KMS-11 (cell line): Measurements from ENCODE around the gene NLRC3.

ENCODE experiments used
- H2AFZ ChIP-seq: fragments of 200-600 bp; sonication (generic); 2 replicates; pipeline ENCODE4 v1.6.1; 2016; ENCODE audit warnings: antibody characterized with exemption, mixed run types, low read depth
- H3K27ac ChIP-seq: fragments of 200-600 bp; sonication (generic); 2 replicates; pipeline ENCODE4 v1.6.1; 2016; ENCODE audit warnings: mild to moderate bottlenecking, mixed run types
- H3K27me3 ChIP-seq: fragments of 200-600 bp; sonication (generic); 2 replicates; pipeline ENCODE4 v1.6.1; 2017; ENCODE audit warnings: mild to moderate bottlenecking, low read depth, mixed run types, moderate library complexity; ENCODE audit not compliant: insufficient read depth
- H3K36me3 ChIP-seq: fragments of 200-600 bp; sonication (generic); 2 replicates; pipeline ENCODE4 v1.6.1; 2017; ENCODE audit warnings: mild to moderate bottlenecking, mixed run types; ENCODE audit not compliant: insufficient read depth
- H3K4me1 ChIP-seq: fragments of 200-600 bp; sonication (generic); 2 replicates; pipeline ENCODE4 v1.6.1; 2016; ENCODE audit warnings: mild to moderate bottlenecking, low read depth, mixed run types; ENCODE audit not compliant: poor library complexity, severe bottlenecking
- H3K4me2 ChIP-seq: fragments of 200-600 bp; sonication (generic); 2 replicates; pipeline ENCODE4 v1.7.0; 2016; ENCODE audit warnings: mild to moderate bottlenecking, mixed run types
- H3K4me3 ChIP-seq: fragments of 200-600 bp; sonication (generic); IDR thresholded peaks from 2 replicates; pipeline ENCODE4 v1.6.1; 2017; ENCODE audit warnings: low read depth, low read length, mixed read lengths; ENCODE audit not compliant: insufficient read depth
- H3K79me2 ChIP-seq: fragments of 200-600 bp; sonication (generic); 2 replicates; pipeline ENCODE4 v1.6.1; 2016; ENCODE audit warnings: low read depth, mixed run types; ENCODE audit not compliant: insufficient read depth
- H3K9ac ChIP-seq: fragments of 200-600 bp; sonication (generic); 2 replicates; pipeline ENCODE4 v1.6.1; 2016; ENCODE audit warnings: mild to moderate bottlenecking, mixed run types
- H4K20me1 ChIP-seq: fragments of 200-600 bp; sonication (generic); 2 replicates; pipeline ENCODE4 v1.6.1; 2016; ENCODE audit warnings: mild to moderate bottlenecking, mixed run types; ENCODE audit not compliant: insufficient read depth
- TF ChIP-seq, protein P1 (sequence below): fragments of 200-600 bp; sonication (generic); conservative IDR thresholded peaks from 2 replicates; pipeline ENCODE4 v1.6.1; 2017; ENCODE audit warnings: low read depth, mild to moderate bottlenecking, antibody characterized with exemption, low read length, moderate library complexity, mixed read lengths

Gene NLRC3

DNA sequence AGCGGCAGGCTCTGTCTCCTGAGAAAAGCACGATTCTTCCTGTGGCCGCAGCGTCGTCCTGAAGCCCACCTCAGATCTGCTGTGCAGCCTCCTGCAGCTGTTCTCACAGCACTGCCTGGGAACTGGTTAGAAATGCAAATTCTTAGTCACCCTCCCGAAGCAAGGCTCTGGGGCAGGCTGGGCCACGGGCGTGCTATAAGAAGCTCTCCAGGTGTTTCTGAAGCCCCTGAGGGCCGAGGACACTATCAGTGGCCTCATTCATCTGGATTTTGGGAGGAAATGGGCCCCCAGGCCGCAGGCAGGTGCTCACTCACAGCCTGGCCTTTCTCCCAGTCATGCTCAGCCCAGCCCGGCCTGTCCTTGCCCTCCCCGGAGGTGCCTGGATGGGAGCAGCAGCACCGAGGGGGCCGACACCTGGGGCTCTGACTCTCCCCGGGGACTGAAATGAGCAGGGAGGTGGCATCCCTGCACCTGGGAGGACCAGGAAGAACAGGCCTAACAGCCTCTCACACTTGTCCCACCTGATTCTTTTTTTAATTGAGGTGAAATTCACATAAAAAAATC, 10.4 kb upstream of the NLRC3 start:
- Histone ChIP-seq H3K27ac (no peak overlapping the region), H4K20me1 (no peaks in the 10 kb centered on the region), H3K27me3 (no peaks in the 10 kb centered on the region), H3K9ac (no peak overlapping the region), H3K4me2 (no peak overlapping the region), H3K79me2 (no peaks in the 10 kb centered on the region), H3K4me3 (no peak overlapping the region), H3K36me3 (0 out of 2 replicates have a peak, but pooled peaks cover 4% of the 10 kb centered on the region), H2AFZ (no peak overlapping the region), H3K4me1 (no peaks in the 10 kb centered on the region)
- TF ChIP-seq, protein P1, sequence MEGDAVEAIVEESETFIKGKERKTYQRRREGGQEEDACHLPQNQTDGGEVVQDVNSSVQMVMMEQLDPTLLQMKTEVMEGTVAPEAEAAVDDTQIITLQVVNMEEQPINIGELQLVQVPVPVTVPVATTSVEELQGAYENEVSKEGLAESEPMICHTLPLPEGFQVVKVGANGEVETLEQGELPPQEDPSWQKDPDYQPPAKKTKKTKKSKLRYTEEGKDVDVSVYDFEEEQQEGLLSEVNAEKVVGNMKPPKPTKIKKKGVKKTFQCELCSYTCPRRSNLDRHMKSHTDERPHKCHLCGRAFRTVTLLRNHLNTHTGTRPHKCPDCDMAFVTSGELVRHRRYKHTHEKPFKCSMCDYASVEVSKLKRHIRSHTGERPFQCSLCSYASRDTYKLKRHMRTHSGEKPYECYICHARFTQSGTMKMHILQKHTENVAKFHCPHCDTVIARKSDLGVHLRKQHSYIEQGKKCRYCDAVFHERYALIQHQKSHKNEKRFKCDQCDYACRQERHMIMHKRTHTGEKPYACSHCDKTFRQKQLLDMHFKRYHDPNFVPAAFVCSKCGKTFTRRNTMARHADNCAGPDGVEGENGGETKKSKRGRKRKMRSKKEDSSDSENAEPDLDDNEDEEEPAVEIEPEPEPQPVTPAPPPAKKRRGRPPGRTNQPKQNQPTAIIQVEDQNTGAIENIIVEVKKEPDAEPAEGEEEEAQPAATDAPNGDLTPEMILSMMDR = no peak

DNA sequence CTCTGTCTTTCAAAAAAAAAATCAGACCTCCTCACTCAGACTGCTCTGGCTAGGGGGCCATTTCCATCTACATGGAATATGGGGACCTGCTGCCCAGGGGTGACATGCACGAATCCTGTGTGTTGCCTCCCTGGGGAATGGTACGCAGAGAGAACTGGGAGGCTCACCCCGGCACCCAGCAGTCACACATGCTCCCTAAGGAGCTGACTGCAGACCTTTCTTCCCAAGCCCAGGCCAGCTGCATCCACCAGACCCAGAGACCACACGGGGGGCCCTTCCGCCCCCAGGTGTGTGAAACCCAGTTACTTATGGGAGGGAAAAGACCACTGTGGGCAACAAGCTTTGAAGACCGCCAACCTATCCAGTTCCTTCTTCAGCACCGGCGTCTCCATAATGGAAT, 7.2 kb upstream of the NLRC3 start:
- Histone ChIP-seq H4K20me1 (no peaks in the 10 kb centered on the region), H3K36me3 (0 out of 2 replicates have a peak, but pooled peaks cover 4% of the 10 kb centered on the region), H3K79me2 (no peaks in the 10 kb centered on the region), H3K27me3 (no peaks in the 10 kb centered on the region), H3K9ac (no peak overlapping the region), H3K4me2 (no peak overlapping the region), H3K27ac (no peak overlapping the region), H2AFZ (no peak overlapping the region), H3K4me3 (no peak overlapping the region), H3K4me1 (peaks cover 26% of the 10 kb centered on the region)
- TF ChIP-seq, protein P1 = no peak

- H3K27me3 ChIP-seq = no peaks in the 10 kb centered on the region
- H3K27ac ChIP-seq = no peak overlapping the region
- no peaks in the 10 kb centered on the region for H4K20me1 ChIP-seq
- H3K9ac ChIP-seq = no peak overlapping the region
- no peak overlapping the region for H3K4me2 ChIP-seq
- no peak overlapping the region for H2AFZ ChIP-seq
- H3K4me1 ChIP-seq = peaks cover 33% of the 10 kb centered on the region
- H3K36me3 ChIP-seq = 0 out of 2 replicates have a peak, but pooled peaks cover 4% of the 10 kb centered on the region
- TF ChIP-seq, protein P1 = no peak
- H3K79me2 ChIP-seq = no peaks in the 10 kb centered on the region
- H3K4me3 ChIP-seq = no peak overlapping the region
Observed at GRCh38 chr16:3583303-3584038, 6.3 kb upstream of the NLRC3 start.

DNA sequence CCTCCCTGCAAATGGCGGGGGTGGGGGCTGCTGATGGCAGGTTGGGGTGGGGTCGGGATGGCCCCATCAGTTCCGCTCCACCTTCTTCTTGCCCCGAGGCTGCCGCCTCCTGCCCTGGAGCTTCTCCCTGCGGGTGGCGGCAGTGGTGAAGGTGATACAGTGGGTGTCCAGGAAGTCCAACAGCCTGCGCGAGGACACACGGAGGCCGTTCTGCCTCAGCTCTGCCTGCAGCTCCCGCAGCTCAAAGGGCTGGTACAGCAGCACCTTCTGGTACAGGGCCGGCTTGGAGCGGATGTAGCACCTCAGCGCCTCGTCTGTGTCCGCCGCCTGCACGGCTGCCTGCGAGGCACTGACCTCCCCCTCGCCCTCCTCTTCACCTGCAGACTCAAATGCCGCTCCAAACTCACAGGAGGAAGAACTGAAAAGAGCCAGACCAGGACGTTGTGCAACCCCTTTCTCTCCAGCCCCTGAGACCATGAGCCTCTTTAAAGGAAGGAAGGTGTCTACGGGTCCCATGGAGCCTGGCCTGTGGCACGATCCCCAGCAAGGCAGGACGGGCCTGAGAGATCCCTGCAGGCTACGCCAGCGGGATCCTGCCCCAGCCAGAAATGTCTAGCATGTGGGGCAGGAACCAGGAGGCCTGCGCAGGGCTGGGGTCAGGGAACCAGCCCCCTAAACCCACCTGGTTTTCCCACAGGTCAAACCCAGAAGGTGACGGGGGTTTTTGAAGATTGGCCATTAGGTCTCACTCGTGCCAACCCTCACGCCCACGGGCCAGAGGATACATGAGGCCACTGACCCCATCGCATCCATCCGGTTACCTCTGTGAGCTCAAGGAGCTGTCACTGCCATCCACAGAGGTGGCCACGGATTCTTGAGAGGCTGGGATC, 5.3 kb upstream of the NLRC3 start:
- Histone ChIP-seq H2AFZ (no peak overlapping the region), H3K4me3 (no peak overlapping the region), H3K4me2 (no peak overlapping the region), H3K9ac (no peak overlapping the region), H4K20me1 (no peaks in the 10 kb centered on the region), H3K36me3 (0 out of 2 replicates have a peak, but pooled peaks cover 4% of the 10 kb centered on the region), H3K4me1 (peaks cover 42% of the 10 kb centered on the region), H3K27ac (no peak overlapping the region), H3K27me3 (no peaks in the 10 kb centered on the region), H3K79me2 (no peaks in the 10 kb centered on the region)
- TF ChIP-seq, protein P1 = no peak
